Measurements from ENCODE around the gene FSCB.

GRCh38 chr14:44525237-44525636 lies 18.2 kb upstream of the FSCB start:
- no peak for TF ChIP-seq TARDBP (IDR thresholded peaks at IDR 0.05)
- TF ChIP-seq BRF1 (IDR thresholded peaks at IDR 0.05; ENCODE audit: borderline replicate concordance, extremely low read depth, insufficient read length) = no peak
- no peak for TF ChIP-seq POLR2A (conservative IDR thresholded peaks at IDR 0.05)
- TF ChIP-seq ZBTB7A (IDR thresholded peaks at IDR 0.05; ENCODE audit: borderline replicate concordance, control insufficient read depth, low read depth, low read length) = no peak
- TF ChIP-seq ZNF224 (CRISPR knock-in tag; IDR thresholded peaks at IDR 0.05) = no peak
